ENCODE results near the gene DNAAF8. TPM values are rescaled to one million over a fixed set of nuclear protein-coding genes. Genes with fewer than 3 reads are reported as not detected.

The DNAAF8 gene
- total RNA-seq, 4 donors from 2014 or later, result 0.67 to 3.5 TPM; not detected in 2

- no peak for DNase-seq
- Histone ChIP-seq H3K36me3 (no peaks in the 10 kb centered on the region), H3K9me3 (no peaks in the 10 kb centered on the region), H3K4me1 (no peaks in the 10 kb centered on the region), H3K27ac (no peak overlapping the region), H3K4me3 (no peak overlapping the region), H3K27me3 (no peaks in the 10 kb centered on the region)
- intact Hi-C loops (cut with DNase I; ENCODE audit: low total_unique reads), result no loop called here
- TF ChIP-seq POLR2A (IDR thresholded peaks at IDR 0.05), result no peak
- TF ChIP-seq CTCF (IDR thresholded peaks at IDR 0.05), result no peak
Measured at GRCh38 chr16:4790261-4790660, 55.9 kb downstream of the DNAAF8 start.

GRCh38 chr16:4790871-4791270 is 56.5 kb downstream of the DNAAF8 start:
- Histone ChIP-seq H3K4me3 (no peak overlapping the region), H3K9me3 (no peaks in the 10 kb centered on the region), H3K27ac (no peak overlapping the region), H3K27me3 (no peaks in the 10 kb centered on the region), H3K4me1 (no peaks in the 10 kb centered on the region), H3K36me3 (no peaks in the 10 kb centered on the region)
- TF ChIP-seq POLR2A (IDR thresholded peaks at IDR 0.05) (no peak), CTCF (IDR thresholded peaks at IDR 0.05) (no peak)
- no peak for DNase-seq
- intact Hi-C loops (cut with DNase I; ENCODE audit: low total_unique reads), result no loop called here

GRCh38 chr16:4792951-4793513 is 58.7 kb downstream of the DNAAF8 start:
- Histone ChIP-seq H3K4me1 (no peaks in the 10 kb centered on the region), H3K27me3 (no peaks in the 10 kb centered on the region), H3K9me3 (no peaks in the 10 kb centered on the region), H3K4me3 (no peak overlapping the region), H3K27ac (no peak overlapping the region), H3K36me3 (no peaks in the 10 kb centered on the region)
- intact Hi-C loops (cut with DNase I; ENCODE audit: low total_unique reads), result no loop called here
- no peak for TF ChIP-seq CTCF (IDR thresholded peaks at IDR 0.05)
- no peak for TF ChIP-seq POLR2A (IDR thresholded peaks at IDR 0.05)
- DNase-seq, result no peak

- DNase-seq, result no peak
- Histone ChIP-seq H3K27me3 (no peaks in the 10 kb centered on the region), H3K4me1 (no peaks in the 10 kb centered on the region), H3K27ac (no peak within 1 kb of the TSS), H3K4me3 (no peak within 1 kb of the TSS), H3K36me3 (no peaks in the 10 kb centered on the region), H3K9me3 (no peaks in the 10 kb centered on the region)
- intact Hi-C loops (cut with DNase I; ENCODE audit: low total_unique reads), result no loop called here
- TF ChIP-seq CTCF (IDR thresholded peaks at IDR 0.05) (no peak), POLR2A (IDR thresholded peaks at IDR 0.05) (no peak)
Measured at GRCh38 chr16:4795181-4795827, 61.0 kb downstream of the DNAAF8 start, which contains the start of gene SMIM22. Gene SMIM22, plus strand, starts transcription at chr16:4795369. Its CDS starts 366 bp downstream, at chr16:4795735.

GRCh38 chr16:4795828-4796572 is 61.7 kb downstream of the DNAAF8 start:
- TF ChIP-seq CTCF (IDR thresholded peaks at IDR 0.05) (no peak), POLR2A (IDR thresholded peaks at IDR 0.05) (no peak)
- intact Hi-C loops (cut with DNase I; ENCODE audit: low total_unique reads), result no loop called here
- peaks cover 0 to 2% of the 10 kb centered on the region in 2 donors for H3K4me1 ChIP-seq
- no peaks in the 10 kb centered on the region for H3K36me3 ChIP-seq
- no peak overlapping the region for H3K27ac ChIP-seq
- H3K4me3 ChIP-seq, result no peak overlapping the region
- no peak for DNase-seq
- no peaks in the 10 kb centered on the region for H3K27me3 ChIP-seq
- H3K9me3 ChIP-seq, result no peaks in the 10 kb centered on the region
